Lung microvascular endothelial cell (primary cell): Measurements from ENCODE around the gene EYA2. TPM values are rescaled to one million over a fixed set of nuclear protein-coding genes. Genes with fewer than 3 reads are reported as not detected.

Experiments used
- total RNA-seq: library from RNA; depleted of rRNA; stranded (reverse); fragments of >200 nt; gene quantifications from 2 replicates; pipeline ENCODE4 v1.2.1, GENCODE V29; 2014

Gene EYA2
- total RNA-seq, 1 donor from 2014 or later = not detected

Other genes with a start within 250 kb of the EYA2 start
- under 0.01 TPM in 1 of 2 replicates, not detected in the other for gene SLC13A3, start 243.4 kb upstream of the EYA2 start, total RNA-seq
- 8.7 and 11.9 TPM in 2 replicates for gene TP53RK, start 205.4 kb upstream of the EYA2 start, total RNA-seq
- 5.2 and 9.5 TPM in 2 replicates for gene SLC2A10, start 185.2 kb upstream of the EYA2 start, total RNA-seq